IMR-90 (cell line): ENCODE measurements around the gene HRH3. TPM values are rescaled to one million over a fixed set of nuclear protein-coding genes. Genes with fewer than 3 reads are reported as not detected.

Experiments
- ATAC-seq: fragments of 200-7000 bp; cut with Tn5 transposase; 2 replicates; pipeline ENCODE4 v1.9.1; 2020; ENCODE audit warnings: low read depth, mild to moderate bottlenecking, moderate library complexity
- BruUV-seq: library from RNA; stranded (reverse); fragments of 400-500 nt; replicated peaks from 2 replicates; lab custom pipeline; 2021; lab: Mats Ljungman, UMichigan
- CTCF ChIA-PET: fragments of 300-600 bp; formaldehyde crosslinking; extraction: SDS; loops from one replicate; lab custom pipeline; 2021; ENCODE audit warnings: antibody characterized with exemption; lab: Yijun Ruan, JAX
- POLR2A ChIA-PET: fragments of 300-600 bp; sonication (Branson Sonifier 250); formaldehyde crosslinking; loops from one replicate; lab custom pipeline; 2022; ENCODE audit warnings: antibody characterized with exemption; ENCODE audit not compliant: unreplicated experiment; lab: Charles Lee
- DNase-seq: peaks from one replicate; pipeline ENCODE4 v3.0.0; 2013
- H2AFZ ChIP-seq: replicated peaks from 2 replicates; pipeline ENCODE3; 2013; ENCODE audit warnings: low read length, mild to moderate bottlenecking; ENCODE audit not compliant: poor library complexity
- H2AK5ac ChIP-seq: 2 replicates; pipeline ENCODE4 v1.6.1; 2013; ENCODE audit warnings: low read depth, low read length, inconsistent platforms
- H2AK9ac ChIP-seq: replicated peaks from 2 replicates; pipeline ENCODE3; 2013; ENCODE audit warnings: mild to moderate bottlenecking, low read depth, low read length, moderate library complexity; ENCODE audit not compliant: poor library complexity
- H2BK120ac ChIP-seq: 2 replicates; pipeline ENCODE4 v1.6.1; 2013; ENCODE audit warnings: low read depth, low read length, inconsistent platforms
- H2BK15ac ChIP-seq: 3 replicates; pipeline ENCODE4 v1.6.1; 2013; ENCODE audit warnings: low read depth, low read length, inconsistent platforms
- H2BK20ac ChIP-seq: 2 replicates; pipeline ENCODE4 v1.6.1; 2013; ENCODE audit warnings: low read depth, mild to moderate bottlenecking, inconsistent platforms, low read length, moderate library complexity
- H2BK5ac ChIP-seq: 2 replicates; pipeline ENCODE4 v1.6.1; 2013; ENCODE audit warnings: mild to moderate bottlenecking, low read depth, low read length, inconsistent platforms; ENCODE audit not compliant: poor library complexity, severe bottlenecking
- H3K14ac ChIP-seq: replicated peaks from 2 replicates; pipeline ENCODE4 v1.6.1; 2013; ENCODE audit warnings: low read depth, low read length, inconsistent platforms
- H3K18ac ChIP-seq: 2 replicates; pipeline ENCODE4 v1.6.1; 2013; ENCODE audit warnings: low read depth, low read length, control low read depth
- H3K23ac ChIP-seq: 2 replicates; pipeline ENCODE4 v1.6.1; 2013; ENCODE audit warnings: low read depth, low read length, inconsistent platforms
- H3K27ac ChIP-seq: 2 replicates; pipeline ENCODE4 v1.5.1; 2013; ENCODE audit warnings: mild to moderate bottlenecking, control low read depth, low read length; ENCODE audit not compliant: insufficient read depth
- H3K27me3 ChIP-seq: 2 replicates; pipeline ENCODE4 v1.6.1; 2013; ENCODE audit warnings: low read length; ENCODE audit not compliant: control insufficient read depth, insufficient read depth
- H3K36me3 ChIP-seq: 2 replicates; pipeline ENCODE4 v1.6.1; 2013; ENCODE audit warnings: low read length, mixed read lengths; ENCODE audit not compliant: control insufficient read depth, insufficient read depth
- H3K4ac ChIP-seq: 2 replicates; pipeline ENCODE4 v1.6.1; 2013; ENCODE audit warnings: low read depth, low read length, inconsistent platforms
- H3K4me1 ChIP-seq: 2 replicates; pipeline ENCODE4 v1.6.1; 2013; ENCODE audit warnings: low read length, mixed read lengths; ENCODE audit not compliant: control insufficient read depth, insufficient read depth
- H3K4me2 ChIP-seq: 2 replicates; pipeline ENCODE4 v1.6.1; 2013; ENCODE audit warnings: low read depth, mild to moderate bottlenecking, control low read depth, low read length, moderate library complexity
- H3K4me3 ChIP-seq: 2 replicates; pipeline ENCODE4 v1.5.1; 2013; ENCODE audit warnings: low read depth, mild to moderate bottlenecking, control low read depth, low read length, moderate library complexity; ENCODE audit not compliant: insufficient read depth
- H3K56ac ChIP-seq: 2 replicates; pipeline ENCODE4 v1.6.1; 2013; ENCODE audit warnings: low read length, inconsistent platforms; ENCODE audit not compliant: insufficient read depth; ENCODE audit errors: extremely low read depth
- H3K79me1 ChIP-seq, 2 experiments: 2 replicates each; pipeline ENCODE4 v1.6.1; 2013; ENCODE audit warnings: low read length in 2 of 2, inconsistent platforms in 1 of 2, low read depth in 1 of 2
- H3K9ac ChIP-seq: 2 replicates; pipeline ENCODE4 v1.6.1; 2013; ENCODE audit warnings: low read depth, low read length, control low read depth
- H3K9me1 ChIP-seq: 2 replicates; pipeline ENCODE4 v1.6.1; 2013; ENCODE audit warnings: low read length, inconsistent platforms; ENCODE audit not compliant: insufficient read depth
- H3K9me3 ChIP-seq: 2 replicates; pipeline ENCODE4 v1.6.1; 2013; ENCODE audit warnings: low read length; ENCODE audit not compliant: control insufficient read depth, insufficient read depth
- H4K20me1 ChIP-seq: 2 replicates; pipeline ENCODE4 v1.6.1; 2013; ENCODE audit warnings: low read length, inconsistent platforms; ENCODE audit not compliant: insufficient read depth
- H4K5ac ChIP-seq: 2 replicates; pipeline ENCODE4 v1.6.1; 2013; ENCODE audit warnings: mild to moderate bottlenecking, low read depth, low read length, control low read depth
- H4K8ac ChIP-seq, 2 experiments: 2 replicates each; pipeline ENCODE4 v1.6.1; 2013; ENCODE audit warnings: low read depth in 2 of 2, low read length in 2 of 2, control low read depth in 1 of 2, inconsistent platforms in 1 of 2
- H4K91ac ChIP-seq: 2 replicates; pipeline ENCODE4 v1.6.1; 2013; ENCODE audit warnings: low read depth, low read length, inconsistent platforms; ENCODE audit not compliant: insufficient read depth
- CEBPB ChIP-seq: IDR thresholded peaks from 2 replicates; pipeline ENCODE4 v1.6.1; 2012; ENCODE audit warnings: low read depth, low read length, improper control_type of control experiment
- MAFK ChIP-seq: IDR thresholded peaks from 2 replicates; pipeline ENCODE4 v1.6.1; 2012; ENCODE audit warnings: low read depth, low read length, improper control_type of control experiment
- WGBS, 2 experiments: methylation state at CpG; one replicate each; pipeline versions ENCODE4 v1.1.5 to v1.1.7; 2013; ENCODE audit warnings: missing lambda C conversion rate in 2 of 2; ENCODE audit not compliant: insufficient read length in 1 of 2; ENCODE audit errors: extremely low coverage in 2 of 2; 5-methylcytosine and 5-hydroxymethylcytosine counted together
- dilution Hi-C: fragments of 300-500 bp; cut with HindIII; formaldehyde crosslinking; loops from one replicate; pipeline ENCODE4 v1.14.3; 2018; ENCODE audit warnings: low sequenced_read_pairs; ENCODE audit not compliant: unreplicated experiment
- in situ Hi-C: fragments of 300-500 bp; cut with MboI; formaldehyde crosslinking; loops from 3 replicates; pipeline ENCODE4 v1.14.3; 2019; ENCODE audit warnings: low sequenced_read_pairs, inconsistent platforms, mixed read lengths
- intact Hi-C: fragments of 100-400 bp; cut with micrococcal nuclease; formaldehyde crosslinking; loops from 2 replicates; pipeline ENCODE4 v1.10.0; 2022
- polyA plus RNA-seq, 3 experiments: library from polyadenylated mRNA; depleted of rRNA; stranded (reverse); fragments of >200 nt; gene quantifications; 2 replicates each; pipeline ENCODE4 v1.2.3, GENCODE V29; 2012; ENCODE audit warnings: low replicate concordance in 1 of 3
- total RNA-seq: library from RNA; depleted of rRNA; stranded (reverse); fragments of >200 nt; gene quantifications from 2 replicates; pipeline ENCODE4 v1.2.3, GENCODE V29; 2012

HRH3 gene
- total and polyA plus RNA-seq, 2 of the 4 experiments (the other 2 are of a cell fraction), result not detected

DNA sequence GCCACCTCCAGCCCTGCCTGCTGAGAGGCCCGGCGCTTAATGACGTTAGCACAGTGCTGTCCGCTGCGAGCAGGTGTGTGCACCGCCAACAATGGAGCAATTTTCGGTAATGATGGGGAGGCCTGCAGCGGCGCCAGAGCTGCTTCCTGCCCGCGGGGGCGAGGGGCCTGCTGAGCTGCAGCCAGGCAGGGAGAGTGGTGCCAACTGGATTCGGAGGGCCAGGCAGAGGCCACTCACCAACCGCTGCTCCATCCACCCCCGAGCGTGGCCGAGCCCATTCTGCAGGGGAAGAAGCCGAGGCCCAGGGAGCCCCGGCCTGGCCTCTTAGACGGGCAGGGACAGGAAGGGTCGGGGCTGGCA, 9.6 kb downstream of the HRH3 start:
- H3K36me3 ChIP-seq, result no peaks in the 10 kb centered on the region
- intact Hi-C loops (no loop called here), dilution Hi-C loops (no loop called here), in situ Hi-C loops (no loop called here)
- H3K14ac ChIP-seq, result no peak overlapping the region
- H3K79me1 ChIP-seq, result no peaks in the 10 kb centered on the region; a peak in 1 of 4 replicates
- H3K4me3 ChIP-seq, result no peak overlapping the region
- H2BK120ac ChIP-seq, result no peak overlapping the region
- H3K4me2 ChIP-seq, result no peak overlapping the region
- H3K56ac ChIP-seq, result no peak overlapping the region
- H3K27me3 ChIP-seq, result peaks cover 30% of the 10 kb centered on the region
- H2BK15ac ChIP-seq, result no peak overlapping the region
- no peak overlapping the region for H3K4ac ChIP-seq
- H3K9me1 ChIP-seq, result no peaks in the 10 kb centered on the region
- 62% methylated on average over 18 of the region's 21 CpGs; no CpG with 5 or more reads in 1 of the 2 experiments for WGBS, 2 experiments
- H2AFZ ChIP-seq, result no peak overlapping the region
- no peak overlapping the region for H4K91ac ChIP-seq
- TF ChIP-seq CEBPB (no peak), MAFK (no peak)
- ChIA-PET POLR2A (no interaction called here), CTCF (no interaction called here)
- no peak overlapping the region for H2AK9ac ChIP-seq
- no peak overlapping the region for H2AK5ac ChIP-seq
- DNase-seq (no peak), ATAC-seq (no peak)
- H3K9me3 ChIP-seq, result no peaks in the 10 kb centered on the region
- H3K27ac ChIP-seq, result no peak overlapping the region
- BruUV-seq, result no TSS peak
- H3K18ac ChIP-seq, result no peak overlapping the region
- no peak overlapping the region for H2BK20ac ChIP-seq
- no peak overlapping the region for H4K8ac ChIP-seq
- no peak overlapping the region for H3K23ac ChIP-seq
- H3K9ac ChIP-seq, result no peak overlapping the region
- no peaks in the 10 kb centered on the region for H3K4me1 ChIP-seq
- peaks cover 4% of the 10 kb centered on the region for H4K20me1 ChIP-seq
- H2BK5ac ChIP-seq, result no peak overlapping the region
- H4K5ac ChIP-seq, result no peak overlapping the region
